ENCODE data around the gene UAP1L1. TPM values are rescaled to one million over a fixed set of nuclear protein-coding genes. Genes with fewer than 3 reads are reported as not detected.

UAP1L1 gene
- total RNA-seq, 6 donors from 2014 or later: 10.5 to 69.1 (median 34.0) TPM

DNA sequence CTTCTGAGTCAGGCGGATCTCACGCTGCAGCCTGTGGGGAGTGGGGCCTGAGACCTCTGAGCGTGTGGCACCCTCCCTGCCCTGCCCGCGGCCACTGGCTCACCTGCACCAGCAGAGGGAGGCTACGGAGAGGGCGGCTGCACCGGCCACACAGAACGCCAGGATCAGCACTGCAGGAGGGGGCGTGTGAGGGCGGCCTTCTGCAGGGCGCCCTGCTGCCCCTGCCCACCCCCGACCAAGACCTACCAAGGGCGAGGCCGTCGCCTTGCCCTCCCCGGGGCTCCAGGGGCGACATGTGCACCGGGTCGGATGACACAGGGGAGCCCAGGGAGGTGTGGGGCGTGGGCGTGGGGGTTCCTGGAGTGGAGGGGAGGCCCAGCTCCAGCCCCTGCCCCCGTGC is 36.7 kb upstream of the UAP1L1 start:
- TF ChIP-seq EP300 (IDR thresholded peaks at IDR 0.05) (no peak), POLR2A (IDR thresholded peaks at IDR 0.05) (no peak), POLR2AphosphoS5 (IDR thresholded peaks at IDR 0.05) (no peak)
- TF ChIP-seq, protein P1, sequence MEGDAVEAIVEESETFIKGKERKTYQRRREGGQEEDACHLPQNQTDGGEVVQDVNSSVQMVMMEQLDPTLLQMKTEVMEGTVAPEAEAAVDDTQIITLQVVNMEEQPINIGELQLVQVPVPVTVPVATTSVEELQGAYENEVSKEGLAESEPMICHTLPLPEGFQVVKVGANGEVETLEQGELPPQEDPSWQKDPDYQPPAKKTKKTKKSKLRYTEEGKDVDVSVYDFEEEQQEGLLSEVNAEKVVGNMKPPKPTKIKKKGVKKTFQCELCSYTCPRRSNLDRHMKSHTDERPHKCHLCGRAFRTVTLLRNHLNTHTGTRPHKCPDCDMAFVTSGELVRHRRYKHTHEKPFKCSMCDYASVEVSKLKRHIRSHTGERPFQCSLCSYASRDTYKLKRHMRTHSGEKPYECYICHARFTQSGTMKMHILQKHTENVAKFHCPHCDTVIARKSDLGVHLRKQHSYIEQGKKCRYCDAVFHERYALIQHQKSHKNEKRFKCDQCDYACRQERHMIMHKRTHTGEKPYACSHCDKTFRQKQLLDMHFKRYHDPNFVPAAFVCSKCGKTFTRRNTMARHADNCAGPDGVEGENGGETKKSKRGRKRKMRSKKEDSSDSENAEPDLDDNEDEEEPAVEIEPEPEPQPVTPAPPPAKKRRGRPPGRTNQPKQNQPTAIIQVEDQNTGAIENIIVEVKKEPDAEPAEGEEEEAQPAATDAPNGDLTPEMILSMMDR (IDR thresholded peaks at IDR 0.05): no peak
- Histone ChIP-seq H3K9me3 (no peaks in the 10 kb centered on the region), H3K27ac (peak overlapping the region; percentile 30 to 79 (median 66)), H3K27me3 (peaks cover 0 to 16% (median 2%) of the 10 kb centered on the region in 4 donors), H3K4me3 (peak overlapping the region in 3 of 4 donors; percentile 7 to 25 (median 15)), H3K36me3 (peaks cover 0 to 35% (median 21%) of the 10 kb centered on the region in 4 donors), H3K4me1 (peaks cover 29 to 43% (median 35%) of the 10 kb centered on the region in 4 donors)
- ATAC-seq (ENCODE audit: low FRiP score in 2 of 2) (no peak), DNase-seq (peak in 1 of 2 donors; percentile 73)
- 77 to 83% methylated on average over 9 to 21 of the region's 23 CpGs for WGBS, 2 donors

DNA sequence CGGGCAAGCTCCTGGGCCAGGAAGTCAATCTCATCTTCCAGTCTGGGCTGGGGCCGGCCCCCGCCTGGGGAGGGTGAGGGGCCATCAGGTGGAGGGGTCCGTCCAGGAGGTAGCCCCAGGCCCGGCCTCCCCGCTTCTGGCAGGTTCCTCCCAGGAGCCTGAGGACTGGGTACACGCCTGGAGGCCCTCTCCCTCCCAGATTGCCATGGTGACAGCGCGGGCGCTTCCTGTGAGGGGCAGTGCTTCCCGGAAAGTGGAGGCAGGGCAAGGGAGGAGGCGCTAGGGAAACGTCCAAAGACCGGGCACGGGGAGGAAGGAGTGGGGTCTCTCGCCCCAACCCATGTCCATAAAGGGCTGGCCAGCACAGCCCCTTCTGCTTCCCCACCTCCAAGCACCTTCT is 36.2 kb upstream of the UAP1L1 start:
- DNase-seq: peak in 1 of 2 donors; percentile 73
- peaks cover 0 to 35% (median 21%) of the 10 kb centered on the region in 4 donors for H3K36me3 ChIP-seq
- H3K4me3 ChIP-seq: peak overlapping the region; percentile 1 to 25 (median 11)
- H3K4me1 ChIP-seq: peaks cover 31 to 47% (median 38%) of the 10 kb centered on the region in 4 donors
- H3K9me3 ChIP-seq: no peaks in the 10 kb centered on the region
- TF ChIP-seq POLR2AphosphoS5 (IDR thresholded peaks at IDR 0.05) (no peak), EP300 (IDR thresholded peaks at IDR 0.05) (peak in 1 of 4 donors; percentile 8), POLR2A (IDR thresholded peaks at IDR 0.05) (no peak)
- TF ChIP-seq, protein P1 (IDR thresholded peaks at IDR 0.05): no peak
- peak overlapping the region; percentile 30 to 79 (median 66) for H3K27ac ChIP-seq
- 20 to 56% methylated on average over 5 to 16 of the region's 16 CpGs for WGBS, 2 donors
- peaks cover 0 to 20% (median 2%) of the 10 kb centered on the region in 4 donors for H3K27me3 ChIP-seq
- ATAC-seq (ENCODE audit: low FRiP score in 2 of 2): no peak

DNA sequence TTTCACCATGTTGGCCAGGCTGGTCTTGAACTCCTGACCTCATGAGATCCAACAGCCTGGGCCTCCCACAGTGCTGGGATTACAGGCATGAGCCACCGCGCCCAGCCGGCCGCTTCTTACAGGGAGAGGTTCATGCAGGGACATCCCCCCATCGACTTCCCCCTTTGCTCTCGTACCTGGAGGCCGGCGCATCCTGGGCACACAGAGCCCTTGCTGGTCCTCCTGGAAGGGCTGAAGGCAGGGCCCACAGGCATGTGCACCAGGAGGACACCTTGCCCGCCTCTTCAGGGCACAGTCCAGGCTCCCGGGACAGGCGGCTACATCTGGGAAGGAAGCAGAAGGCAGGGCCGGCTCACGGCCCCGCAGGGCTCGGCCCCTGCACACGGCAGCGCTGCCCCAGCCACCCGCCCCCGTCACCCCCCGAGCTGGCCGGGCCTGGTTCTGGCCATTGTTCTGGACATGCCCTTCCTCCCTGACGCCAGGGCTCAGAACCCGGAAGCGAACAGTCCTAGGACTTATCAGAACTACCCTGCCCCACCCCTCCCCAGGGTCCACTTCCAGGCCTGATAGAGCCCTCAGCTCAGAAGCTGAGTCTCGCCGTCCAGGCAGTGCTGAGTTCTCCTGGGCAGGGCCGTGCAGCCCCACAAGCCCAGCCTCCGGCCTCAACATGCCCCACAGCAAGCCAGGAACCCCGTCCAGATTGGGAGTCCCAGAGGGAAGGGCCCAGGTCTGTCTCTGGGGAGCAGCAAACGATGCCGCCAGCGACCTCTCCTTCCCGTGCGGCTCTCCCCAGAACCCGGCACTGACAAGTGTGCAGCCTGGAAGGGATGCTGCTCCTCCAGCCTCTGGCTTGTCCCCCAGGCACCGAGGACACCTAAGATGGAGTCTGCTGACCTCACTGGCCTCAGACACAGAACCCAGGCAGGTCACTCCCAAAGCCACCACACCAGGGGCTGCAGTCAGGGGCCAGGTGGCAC is 34.3 kb upstream of the UAP1L1 start:
- DNase-seq (peak; percentile 38 to 76), ATAC-seq (ENCODE audit: low FRiP score in 2 of 2) (peak in 1 of 2 donors; percentile 9)
- H3K36me3 ChIP-seq: peaks cover 0 to 27% (median 19%) of the 10 kb centered on the region in 4 donors
- WGBS, 2 donors: 52 to 77% methylated on average over 5 to 33 of the region's 36 CpGs
- H3K4me1 ChIP-seq: peaks cover 36 to 54% (median 43%) of the 10 kb centered on the region in 4 donors
- H3K27ac ChIP-seq: peak overlapping the region; percentile 72 to 81 (median 76)
- peaks cover 0 to 32% (median 8%) of the 10 kb centered on the region in 4 donors for H3K27me3 ChIP-seq
- peak overlapping the region in 3 of 4 donors; percentile 63 to 82 (median 65) for H3K4me3 ChIP-seq
- no peaks in the 10 kb centered on the region for H3K9me3 ChIP-seq
- TF ChIP-seq EP300 (IDR thresholded peaks at IDR 0.05) (no peak), POLR2A (IDR thresholded peaks at IDR 0.05) (no peak), POLR2AphosphoS5 (IDR thresholded peaks at IDR 0.05) (peak in 1 of 2 donors; percentile 24)
- TF ChIP-seq, protein P1 (IDR thresholded peaks at IDR 0.05): no peak

DNA sequence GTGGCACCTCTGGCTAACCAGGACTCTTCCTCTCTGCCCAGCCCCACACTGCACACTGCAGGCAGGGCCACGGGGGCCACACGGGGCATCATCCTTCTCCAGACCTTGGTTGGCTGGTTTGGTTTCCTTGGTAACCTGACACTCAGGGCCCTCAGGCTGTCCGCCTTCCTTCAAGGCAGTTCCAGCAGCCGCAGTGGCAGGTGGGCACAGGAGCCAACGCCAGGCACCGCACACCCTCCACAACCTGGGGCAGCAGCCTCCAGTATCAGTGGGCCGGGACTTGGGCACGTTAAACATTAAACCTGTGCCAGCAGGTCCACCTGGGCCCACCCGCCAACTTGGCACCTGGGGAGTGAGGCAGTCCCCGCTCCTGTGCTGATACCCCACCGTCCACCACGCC is 33.3 kb upstream of the UAP1L1 start:
- H3K36me3 ChIP-seq: peaks cover 0 to 17% (median 15%) of the 10 kb centered on the region in 4 donors
- H3K9me3 ChIP-seq: no peaks in the 10 kb centered on the region
- H3K4me1 ChIP-seq: peaks cover 36 to 60% (median 45%) of the 10 kb centered on the region in 4 donors
- DNase-seq: peak in 1 of 2 donors; percentile 57
- ATAC-seq (ENCODE audit: low FRiP score in 2 of 2): no peak
- peaks cover 0 to 40% (median 12%) of the 10 kb centered on the region in 4 donors for H3K27me3 ChIP-seq
- peak overlapping the region; percentile 72 to 81 (median 76) for H3K27ac ChIP-seq
- WGBS, 2 donors: 8 to 43% methylated on average over 2 to 10 of the region's 12 CpGs
- peak overlapping the region; percentile 7 to 82 (median 64) for H3K4me3 ChIP-seq
- TF ChIP-seq POLR2A (IDR thresholded peaks at IDR 0.05) (no peak), EP300 (IDR thresholded peaks at IDR 0.05) (no peak), POLR2AphosphoS5 (IDR thresholded peaks at IDR 0.05) (no peak)
- TF ChIP-seq, protein P1 (IDR thresholded peaks at IDR 0.05): no peak

Data from upper lobe of left lung (tissue), 6 donors.